CD4-positive, alpha-beta T cell treated with Interleukin-1 beta for 1 hour (primary cell): ENCODE measurements around the gene ILK.

Experiments
- DNase-seq, 2 donors: peaks; one replicate each; pipeline ENCODE4 v3.0.0-alpha.2; 2020 to 2022

ILK gene

DNA sequence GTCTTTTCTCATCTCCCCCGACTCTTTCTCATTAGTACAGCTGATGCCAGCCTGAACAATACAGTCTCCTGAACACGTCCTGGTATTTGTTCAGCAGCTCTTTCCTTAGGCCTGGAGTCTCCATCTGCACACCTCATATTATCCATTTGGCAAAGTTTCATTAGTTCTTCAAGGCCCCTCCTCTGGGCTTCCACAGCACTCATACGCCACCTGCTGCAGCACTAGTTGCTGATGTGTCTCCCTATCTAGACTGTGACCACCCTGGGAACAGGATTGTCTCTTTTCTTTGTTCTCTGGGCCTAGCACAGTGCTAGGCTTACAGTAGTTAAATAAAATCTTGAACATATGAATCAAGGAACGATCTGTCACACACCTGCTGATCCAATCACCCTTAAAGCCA lies 34.9 kb downstream of the ILK start:
- DNase-seq: no peak

DNA sequence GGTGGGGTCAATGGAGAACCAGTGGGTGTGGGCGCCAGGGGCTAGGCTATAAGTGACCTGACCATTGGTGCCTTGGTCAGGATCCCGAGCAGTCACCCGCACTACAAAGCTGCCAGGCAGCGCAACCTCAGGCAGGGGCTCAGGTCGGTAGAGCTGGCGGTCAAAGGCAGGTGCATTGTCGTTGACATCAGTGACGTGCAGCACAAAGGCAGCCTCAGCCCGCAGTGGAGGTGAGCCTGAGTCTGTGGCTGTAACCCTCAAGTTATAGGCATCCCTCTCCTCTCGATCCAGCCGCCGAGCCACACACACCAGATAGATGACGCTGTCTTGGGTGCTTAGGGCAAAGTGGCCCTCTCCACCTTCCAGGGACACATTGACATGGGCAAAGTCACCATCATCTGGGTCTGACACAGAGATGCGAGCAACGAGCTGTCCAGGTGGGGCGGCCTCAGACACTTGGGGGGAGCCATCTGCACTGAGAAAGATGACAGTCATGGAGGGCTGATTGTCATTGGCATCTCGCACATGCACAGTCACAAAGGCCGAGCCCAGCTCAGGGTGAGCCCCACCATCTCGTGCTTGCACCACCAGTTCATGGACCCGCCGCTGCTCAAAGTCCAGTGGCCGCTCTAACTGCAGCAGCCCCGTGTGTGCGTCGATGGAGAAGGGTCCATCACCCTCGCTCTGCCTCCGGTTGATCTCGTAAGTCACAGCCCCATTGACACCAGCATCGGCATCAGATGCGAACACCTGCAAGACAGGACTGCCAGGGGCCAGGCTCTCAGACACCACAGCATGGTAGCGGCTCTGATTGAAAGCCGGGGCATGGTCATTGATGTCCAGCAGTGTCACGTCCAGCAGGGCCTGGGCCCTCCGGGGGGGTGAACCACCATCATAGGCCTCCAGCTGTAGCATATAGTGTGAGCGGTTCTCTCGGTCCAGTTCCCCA lies 36.7 kb downstream of the ILK start:
- DNase-seq: no peak

DNA sequence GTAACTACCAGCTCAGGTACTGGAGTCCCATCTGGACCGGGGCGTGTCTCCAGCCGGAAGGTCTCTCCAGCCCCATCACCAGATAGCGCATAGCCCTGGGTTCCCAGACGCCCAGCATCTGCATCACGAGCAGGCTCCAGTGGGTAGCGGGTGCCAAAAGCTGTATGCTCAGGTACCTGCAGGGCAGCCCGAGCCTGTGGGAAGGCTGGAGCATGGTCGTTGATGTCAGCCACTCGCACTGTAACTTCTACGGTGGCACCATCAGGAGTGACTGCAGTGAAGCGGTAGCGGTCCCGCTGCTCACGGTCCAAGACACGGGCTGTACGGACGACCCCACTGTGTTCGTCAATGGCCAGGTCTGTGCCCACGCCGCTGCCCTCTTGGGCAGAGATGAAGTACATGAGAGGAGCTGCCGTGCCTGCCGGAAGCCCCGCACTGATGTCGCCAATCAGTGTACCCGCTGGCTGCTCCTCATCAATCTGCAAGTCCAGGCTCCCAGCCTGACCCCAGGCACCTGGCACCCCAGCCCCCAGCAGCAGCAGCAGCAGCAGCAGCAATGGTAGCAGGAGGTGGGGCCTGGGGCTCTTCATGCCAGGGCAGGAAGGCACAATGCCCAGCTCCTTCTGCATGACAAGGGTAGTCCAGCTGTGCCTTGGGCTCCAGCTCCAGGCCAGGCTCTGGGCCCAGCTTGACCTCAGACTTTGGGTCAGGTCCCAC lies 37.6 kb downstream of the ILK start:
- no peak for DNase-seq

DNA sequence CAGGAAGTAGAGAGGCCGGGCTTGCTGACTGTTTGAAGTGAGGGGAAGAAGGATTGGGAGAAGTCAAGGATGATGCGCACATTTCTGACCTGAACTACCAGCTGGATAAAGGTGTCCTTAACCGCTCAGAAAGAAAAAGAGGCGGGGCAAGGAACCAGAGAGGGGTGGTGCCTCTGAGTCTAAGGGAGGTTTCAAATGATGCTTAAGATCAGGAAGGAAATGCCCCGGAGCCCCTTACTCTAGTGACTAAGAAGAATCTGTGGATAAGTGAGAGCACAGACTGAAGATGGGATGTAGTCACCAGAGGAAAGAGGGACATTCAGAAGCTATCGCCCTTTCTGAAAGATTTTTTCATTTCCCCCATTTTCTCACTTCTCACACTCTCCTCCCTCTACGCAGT lies 39.4 kb downstream of the ILK start:
- DNase-seq: no peak

DNA sequence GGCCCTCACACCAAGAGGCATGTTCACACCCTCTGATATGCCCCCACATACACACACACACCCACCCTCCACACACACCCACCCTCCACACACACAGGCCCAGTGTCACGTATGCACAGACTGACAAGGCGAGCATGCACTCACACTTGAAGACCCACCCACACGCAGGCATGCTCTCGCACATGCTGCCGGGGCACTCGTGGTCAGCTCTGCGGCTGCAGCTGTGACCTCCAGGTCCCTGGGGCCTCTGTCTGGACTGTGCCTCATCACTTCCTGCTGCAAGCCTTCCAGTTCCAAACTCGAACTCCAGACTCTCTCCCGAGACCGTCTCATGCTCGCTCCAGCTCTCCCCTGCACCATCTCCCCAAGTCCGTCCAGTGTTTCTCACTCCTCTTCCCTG lies 42.5 kb downstream of the ILK start:
- DNase-seq: no peak

DNA sequence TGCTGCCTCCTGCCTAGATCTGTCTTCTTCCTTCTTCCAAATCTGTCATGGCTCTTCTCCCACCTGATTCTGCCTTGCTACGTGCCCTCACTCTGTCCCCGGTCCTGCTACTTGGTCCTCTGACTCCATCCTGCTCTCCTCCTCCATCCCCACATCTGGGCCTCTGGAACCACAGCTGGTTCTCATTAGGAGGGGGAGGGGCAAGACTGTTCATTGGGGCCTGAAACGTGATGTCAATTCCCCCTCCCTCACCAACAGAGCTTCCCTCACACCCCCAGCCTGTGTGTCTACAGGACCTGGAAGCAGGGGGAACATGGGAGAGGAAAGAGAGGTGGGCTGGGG lies 43.0 kb downstream of the ILK start:
- no peak for DNase-seq

DNA sequence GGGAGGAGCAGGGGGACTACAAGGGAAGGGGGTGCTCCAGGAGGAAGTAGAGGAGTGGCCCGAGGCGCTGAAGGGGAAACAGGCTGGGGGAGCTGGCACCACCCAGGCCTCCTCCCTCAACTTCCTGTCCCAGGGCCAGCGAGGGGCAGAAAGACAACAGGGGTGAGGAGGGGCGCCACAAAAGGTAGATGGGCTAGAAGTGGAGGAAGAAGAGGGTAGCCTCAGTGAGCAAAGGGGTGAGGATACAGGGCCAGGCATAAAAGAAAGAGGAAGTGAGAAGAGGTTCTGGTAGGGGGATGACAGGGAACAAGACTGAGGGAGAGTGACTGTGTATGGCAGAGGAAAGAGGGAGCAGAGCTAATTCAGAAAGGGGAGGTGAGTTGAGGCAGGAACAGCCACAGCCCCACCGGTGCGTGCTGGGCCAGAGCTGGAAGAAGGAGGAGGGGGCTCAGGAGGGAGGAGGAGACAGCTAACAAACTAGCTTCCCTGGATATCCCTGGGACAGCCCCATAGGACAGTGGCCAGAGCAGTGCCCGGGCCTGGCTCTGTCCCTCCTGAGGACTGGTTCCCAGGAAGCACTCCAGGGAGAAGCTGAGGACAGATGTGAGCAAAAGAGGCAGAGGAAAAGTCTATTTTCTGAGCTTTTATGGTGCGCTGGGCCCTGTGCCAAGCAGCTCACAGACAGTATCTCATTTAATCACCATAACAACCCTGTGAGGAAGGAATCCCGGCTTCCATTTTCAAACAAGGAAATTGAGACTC lies 43.5 kb downstream of the ILK start:
- peak; percentile 36 to 40 for DNase-seq

DNA sequence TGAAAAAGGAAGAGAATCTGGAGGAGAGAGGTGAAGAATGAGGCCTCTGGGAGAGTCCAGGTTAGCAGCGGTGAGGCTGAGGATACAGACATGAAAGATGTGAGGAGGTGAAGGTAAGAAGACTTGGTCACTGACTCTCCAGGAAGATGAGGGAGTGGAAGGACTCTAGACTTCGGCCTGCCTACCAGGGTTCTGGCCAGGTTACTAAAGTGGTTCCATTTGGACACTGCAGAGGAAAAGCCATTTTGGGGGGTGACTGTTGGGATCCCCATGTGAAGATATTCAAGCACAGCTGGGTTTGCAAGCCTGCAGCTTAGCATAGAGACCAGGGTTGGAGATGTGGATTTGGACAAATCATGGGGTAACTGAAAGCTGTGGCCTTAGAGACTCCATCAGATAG lies 44.3 kb downstream of the ILK start:
- DNase-seq: no peak

DNA sequence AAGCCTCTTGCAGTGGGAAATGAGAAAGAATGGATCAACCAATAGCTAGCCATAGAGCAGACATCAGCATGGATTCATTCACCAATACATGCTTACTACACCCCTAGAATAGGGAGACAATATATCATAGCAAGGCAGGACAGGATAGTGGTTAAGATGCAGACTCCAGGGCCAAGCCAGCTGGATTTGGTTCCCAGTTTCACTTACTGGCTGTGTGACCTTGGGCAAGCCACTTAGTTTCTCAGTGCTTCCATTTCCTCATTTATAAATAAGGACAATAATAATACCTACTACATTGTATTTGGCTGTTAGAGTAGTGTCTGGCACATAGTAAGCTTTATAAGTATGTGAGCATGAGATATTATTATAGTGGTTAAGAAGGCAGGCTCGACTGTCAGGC lies 44.9 kb downstream of the ILK start:
- DNase-seq: no peak

DNA sequence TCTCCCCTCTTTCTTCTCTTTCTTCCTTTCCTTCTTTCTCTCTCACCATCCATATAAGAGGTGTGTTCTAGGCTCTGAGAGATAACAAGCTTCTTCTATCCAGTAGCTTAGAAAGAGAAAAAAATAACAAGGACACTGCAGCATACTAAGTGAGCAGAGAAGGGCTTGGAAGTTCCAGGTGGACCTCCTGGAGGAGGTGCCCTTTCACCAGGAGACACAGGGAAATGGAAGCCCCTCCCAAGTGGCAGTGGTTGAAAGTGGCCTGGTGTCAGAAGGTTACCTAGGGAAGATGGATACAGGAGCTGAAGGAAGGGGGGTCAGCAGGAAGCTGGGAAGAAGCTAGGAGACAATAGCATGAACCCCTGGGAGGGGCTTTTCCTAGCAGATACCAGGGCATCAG lies 46.5 kb downstream of the ILK start:
- DNase-seq: no peak

DNA sequence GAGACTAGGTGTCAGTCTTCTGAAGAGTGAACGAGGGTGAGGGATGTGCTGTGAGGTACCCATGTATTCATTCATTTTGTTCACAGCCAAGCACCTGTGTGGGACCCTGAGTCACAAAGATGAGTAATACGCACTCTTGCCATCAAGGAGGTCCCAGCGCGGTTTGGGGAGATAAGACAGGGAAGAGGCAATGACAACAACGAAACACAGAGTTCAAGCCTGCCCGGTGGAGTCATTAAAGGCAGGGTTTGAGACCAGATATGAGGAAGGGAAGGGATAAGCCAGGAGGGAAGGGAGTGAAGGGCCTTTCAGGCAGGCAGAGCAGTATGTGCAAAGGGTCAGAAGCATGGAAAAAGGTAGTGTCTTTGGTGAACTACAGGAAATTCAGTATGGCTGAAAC lies 47.4 kb downstream of the ILK start:
- no peak for DNase-seq

DNA sequence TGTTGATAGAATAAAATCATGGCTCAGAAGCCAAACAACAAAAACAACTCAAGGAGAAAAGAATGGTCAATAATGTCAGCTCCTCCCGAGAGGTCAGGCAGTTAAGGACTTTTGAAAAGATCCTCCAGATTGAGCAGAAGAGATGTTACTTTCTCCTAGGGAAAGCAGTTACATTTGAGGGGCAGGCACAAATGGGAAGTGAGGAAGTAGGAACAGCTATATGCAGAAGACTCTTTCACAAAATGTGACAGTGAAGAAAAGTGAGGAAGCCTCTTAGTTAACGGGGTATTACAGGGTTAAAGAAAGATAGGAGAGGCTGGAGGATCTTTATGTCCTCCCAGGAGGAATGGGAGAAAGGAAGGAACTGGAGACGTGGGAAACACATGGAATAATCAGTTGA lies 48.6 kb downstream of the ILK start:
- no peak for DNase-seq

DNA sequence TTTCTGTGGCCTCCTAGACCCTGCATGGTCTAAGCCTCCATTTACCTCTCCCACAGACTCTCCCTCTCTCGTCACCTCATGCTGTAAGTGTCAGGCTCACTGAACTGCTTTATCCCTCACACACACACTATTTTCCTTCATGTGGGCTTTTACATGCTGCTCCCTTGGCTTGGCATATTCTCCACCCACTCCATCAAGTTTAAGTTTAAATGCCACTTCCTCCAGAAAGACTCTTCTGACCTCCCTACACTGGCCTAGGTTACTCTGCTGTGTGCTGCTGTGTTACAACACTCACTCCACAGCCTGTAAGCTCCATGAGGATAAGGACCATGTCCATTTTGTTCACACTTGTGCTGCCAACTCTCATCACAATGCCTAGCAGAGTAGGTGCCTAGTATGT lies 49.5 kb downstream of the ILK start:
- no peak for DNase-seq

DNA sequence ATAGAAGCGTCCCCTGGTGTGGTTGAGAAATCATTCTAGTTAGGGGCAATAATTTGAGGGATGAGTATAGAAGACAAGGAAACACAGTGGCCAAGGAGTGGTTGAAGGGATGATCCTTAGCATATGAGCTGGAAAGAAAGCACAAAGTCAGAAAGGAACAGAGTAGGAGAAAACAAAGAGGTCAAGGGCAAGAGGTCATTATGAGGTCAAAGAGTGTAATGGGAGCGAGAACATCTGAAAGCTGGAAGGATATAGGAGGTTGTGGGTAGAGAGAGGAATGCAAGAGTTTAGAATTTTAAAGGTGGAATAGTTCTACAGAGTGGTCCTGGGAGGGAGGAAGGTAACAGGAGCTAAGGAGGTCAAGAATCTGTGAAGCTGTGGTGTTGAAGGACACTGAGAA lies 50.1 kb downstream of the ILK start:
- no peak for DNase-seq

DNA sequence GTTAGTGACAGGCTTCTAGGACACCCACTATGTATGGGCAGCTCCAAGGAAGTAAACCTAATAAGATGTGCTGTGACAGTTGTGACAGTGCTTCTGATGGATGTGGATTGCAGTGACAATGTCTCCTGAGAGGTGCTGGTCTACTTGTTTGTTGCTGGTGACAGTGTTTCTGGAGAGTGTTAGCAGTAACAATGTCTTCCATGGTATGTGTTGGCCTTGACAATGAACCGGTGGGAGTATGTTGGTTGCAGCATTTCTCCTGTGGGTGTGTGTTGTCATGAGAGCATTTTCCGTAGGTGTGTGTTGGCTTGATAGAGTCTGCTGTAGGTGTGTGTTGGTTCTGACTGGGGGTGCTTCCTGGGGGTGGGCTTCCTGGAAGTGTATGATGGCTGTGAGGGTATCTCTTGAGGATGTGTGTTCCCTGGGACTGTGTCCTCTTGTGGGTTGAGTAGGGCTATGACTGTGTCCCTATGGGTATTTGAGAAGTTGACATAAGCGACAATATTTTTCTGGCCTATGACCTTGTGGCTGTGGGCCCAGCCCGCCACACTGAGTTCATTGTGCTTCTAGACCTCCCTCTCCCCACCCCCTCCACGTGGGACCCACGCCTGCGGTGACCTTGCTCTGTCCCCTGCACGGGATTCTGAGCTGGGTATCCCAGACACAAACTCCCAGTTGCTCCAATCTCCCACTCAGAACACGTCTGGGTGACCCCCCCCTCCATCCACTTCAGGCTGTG lies 50.9 kb downstream of the ILK start:
- DNase-seq: no peak

DNA sequence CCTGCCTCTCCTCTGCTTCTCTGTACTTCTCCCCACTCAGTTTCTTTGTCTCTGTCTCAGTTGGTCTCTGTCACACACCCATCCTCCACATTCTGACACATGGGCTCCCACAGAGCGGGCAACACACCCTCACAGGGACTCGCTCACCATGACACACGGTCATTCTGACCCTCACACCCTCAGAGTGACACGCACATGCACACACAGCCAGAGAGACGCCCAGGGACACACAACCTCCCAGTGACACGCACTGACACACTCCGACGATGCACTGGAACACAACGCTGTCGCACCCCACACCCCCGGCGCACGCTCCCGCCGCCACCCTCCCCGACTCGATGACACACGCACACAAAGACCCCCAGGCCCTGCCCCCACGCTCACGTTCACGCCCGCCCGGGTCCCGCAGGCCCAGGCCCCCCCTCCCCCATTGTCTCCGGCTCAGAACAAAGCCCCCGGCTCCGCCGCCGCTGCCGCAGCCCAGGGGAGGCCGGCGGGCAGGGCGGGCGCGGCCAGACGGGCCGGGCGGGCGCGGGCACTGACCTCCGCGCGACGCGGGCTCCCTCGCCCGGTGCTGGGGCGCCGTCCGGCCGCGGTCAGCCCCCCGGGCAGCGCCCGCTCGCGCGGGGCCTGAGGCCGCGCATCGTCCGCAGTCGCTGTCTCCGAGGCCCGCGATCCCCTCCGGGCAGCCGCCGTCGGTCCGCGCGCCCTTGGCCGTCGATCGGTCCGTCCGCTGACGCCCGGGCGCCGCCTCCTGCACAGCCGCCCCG lies 51.6 kb downstream of the ILK start:
- peak; percentile 29 to 30 for DNase-seq

DNA sequence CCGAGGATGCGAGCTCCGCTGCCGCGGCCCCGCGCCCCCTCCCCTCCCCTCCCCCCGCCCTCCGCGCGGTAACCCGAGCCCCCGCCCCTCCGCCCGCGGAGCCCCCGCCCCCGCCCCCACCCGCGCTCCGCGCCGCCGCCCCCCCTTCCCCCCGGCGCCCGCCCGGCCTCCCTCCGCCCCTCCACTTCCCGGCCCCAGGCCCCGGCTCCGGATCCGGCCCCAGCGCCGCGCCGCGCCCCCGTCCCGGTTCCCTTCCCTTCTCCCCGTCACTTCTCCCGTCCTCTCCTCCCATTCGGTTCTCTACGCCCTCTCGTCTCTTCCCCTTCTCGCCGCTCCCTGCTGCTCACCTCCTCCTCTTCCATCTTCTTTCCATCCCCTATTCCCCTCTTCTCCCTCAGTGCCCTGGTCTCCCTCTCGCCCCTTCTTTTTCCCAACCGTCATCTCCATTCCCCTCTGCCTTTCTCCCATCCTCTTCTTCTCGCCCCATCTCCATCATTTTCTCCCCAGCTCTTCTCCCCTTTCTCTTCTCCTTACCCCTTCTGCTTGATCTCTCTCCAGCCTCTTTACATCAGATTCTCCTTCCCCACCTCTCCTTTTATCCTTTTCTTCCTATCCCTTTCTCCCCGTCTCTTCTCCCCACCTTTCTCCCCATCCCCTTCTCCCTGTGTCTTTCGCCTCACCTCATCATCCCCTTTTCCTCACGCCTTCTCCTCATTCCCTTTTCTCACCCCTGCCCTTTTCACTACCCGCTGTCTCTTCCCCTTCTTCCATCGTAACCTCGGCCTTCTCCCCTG lies 52.4 kb downstream of the ILK start, which contains the start of gene DCHS1:
Gene DCHS1, minus strand, starts transcription at position 20 of the 794 bp plus-strand sequence. CDS start 14,196 bp downstream, outside the sequence.
- DNase-seq: no peak

DNA sequence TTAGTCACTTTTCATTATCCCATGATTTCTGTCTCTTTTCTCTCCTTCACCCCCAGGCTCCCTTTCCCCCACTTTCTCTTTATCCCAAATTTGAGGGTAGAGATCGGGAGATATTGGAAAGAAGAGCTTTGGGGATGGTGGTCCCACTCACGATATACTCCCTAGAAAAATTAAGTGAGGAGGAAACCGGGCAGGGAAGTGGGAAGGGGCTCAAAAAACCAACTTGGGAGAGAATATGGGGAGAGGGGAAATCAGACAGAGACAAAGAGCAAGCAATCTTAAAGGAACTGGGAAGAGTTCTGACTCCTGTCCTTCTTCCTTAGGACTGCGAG lies 53.0 kb downstream of the ILK start:
- DNase-seq: no peak

DNA sequence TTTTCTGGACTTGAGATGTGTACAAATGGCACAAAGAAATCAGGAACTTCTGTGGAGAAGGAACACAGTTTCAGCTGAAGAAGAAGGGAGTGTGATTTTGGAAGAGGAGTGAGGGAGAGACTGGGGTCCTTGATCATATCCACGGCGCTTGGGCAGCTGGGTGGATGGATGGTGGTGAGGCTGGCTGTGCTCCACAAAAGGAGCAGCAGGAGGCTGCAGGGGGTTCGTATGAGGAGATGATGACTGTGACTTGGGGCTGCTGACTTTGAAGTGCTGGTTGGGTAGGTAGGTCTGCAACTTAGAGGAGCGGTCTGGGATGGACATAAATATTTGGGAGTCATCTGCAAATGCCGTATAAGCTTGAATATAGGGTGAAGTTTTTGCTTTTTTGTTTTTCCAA lies 53.4 kb downstream of the ILK start:
- DNase-seq: no peak

DNA sequence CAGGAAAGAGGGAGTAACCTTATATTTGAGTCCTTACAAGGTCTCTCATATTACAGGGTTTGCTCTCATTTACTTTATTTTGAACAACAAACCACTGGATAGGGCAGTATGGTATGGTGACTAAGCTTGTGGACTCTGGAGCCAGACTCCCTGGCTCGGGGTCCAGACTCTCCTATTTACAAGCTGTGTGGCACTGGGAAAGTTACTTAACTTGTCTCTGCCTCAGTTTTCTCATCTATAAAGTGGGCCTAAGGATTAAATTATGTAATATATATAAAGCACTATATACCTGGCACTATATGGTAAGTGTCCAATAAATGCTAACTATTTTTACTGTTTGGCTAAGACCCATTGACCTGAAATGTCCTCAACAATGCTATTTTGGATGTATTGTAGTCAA lies 53.8 kb downstream of the ILK start:
- DNase-seq: no peak

DNA sequence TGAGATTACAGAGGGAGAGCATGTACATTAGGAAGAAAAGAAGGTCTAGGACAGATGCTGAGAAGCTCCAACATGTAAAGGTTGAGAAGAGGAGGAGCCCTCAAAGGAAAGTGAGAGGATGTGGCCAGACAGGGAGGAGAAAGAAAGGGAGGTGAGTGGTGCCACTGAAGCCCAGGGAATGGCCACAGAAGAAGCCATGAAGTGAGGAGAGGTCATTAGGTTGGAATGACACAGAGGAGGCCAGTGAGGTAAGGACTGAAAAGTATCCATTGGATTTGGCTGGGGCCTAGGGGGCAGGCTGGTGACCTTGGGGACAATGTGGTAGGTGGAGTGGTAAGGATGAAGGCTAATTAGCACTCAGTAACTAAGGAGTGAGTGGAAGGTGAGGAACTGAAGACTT lies 55.1 kb downstream of the ILK start:
- DNase-seq: no peak
